GM12872 (cell line): ENCODE measurements around the gene TIMP3.

Experiments
- CTCF ChIP-seq: IDR thresholded peaks from 3 replicates; pipeline ENCODE4 v1.5.1; 2011; ENCODE audit warnings: low read depth, mild to moderate bottlenecking, low read length, moderate library complexity; ENCODE audit not compliant: insufficient read depth

TIMP3 gene

GRCh38 chr22:32804531-32805360 is 3.2 kb downstream of the TIMP3 start:
- TF ChIP-seq CTCF = no peak

DNA sequence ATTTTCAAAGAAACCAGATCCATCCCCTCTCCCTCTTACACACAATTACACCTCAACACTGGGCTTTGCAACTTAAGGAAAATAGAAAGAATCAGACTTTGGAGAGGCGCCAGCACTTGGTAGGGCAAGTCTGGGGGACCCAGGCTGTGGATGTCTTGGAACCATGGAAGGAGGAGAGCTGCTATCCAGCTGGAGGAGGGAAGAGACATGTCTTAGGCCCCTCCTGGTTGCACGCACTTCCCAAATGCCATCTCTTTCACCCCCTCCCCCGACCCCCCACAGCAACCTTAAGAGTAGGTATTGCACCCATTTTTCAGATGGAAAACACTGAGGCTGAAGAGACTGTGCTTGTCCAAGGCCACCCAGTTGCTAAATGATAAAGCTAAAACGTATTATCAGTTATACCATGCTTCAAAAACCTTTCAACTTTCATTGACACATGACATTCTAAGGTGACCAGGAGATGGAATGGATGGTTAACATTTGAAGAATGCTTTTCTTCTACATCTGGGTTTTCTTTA is 3.9 kb downstream of the TIMP3 start:
- no peak for TF ChIP-seq CTCF

DNA sequence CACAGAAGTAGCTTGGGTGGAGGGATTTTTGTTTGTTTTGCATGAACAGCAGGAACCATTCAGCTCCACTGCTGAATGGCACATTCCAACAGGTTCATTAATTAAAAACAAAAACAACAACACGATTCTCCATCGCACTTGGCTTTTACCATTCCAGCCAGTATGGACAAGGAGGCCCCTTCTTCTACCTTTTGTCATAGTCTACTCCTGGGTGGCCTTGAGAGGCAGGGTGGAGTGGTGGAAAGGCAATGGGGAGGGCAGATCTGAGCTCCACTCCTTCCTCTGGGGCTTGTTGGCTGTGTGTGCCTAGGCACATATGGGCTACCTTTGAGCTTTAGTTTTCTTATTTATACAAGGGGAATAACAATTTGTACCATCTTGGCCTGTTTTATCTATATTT is 4.8 kb downstream of the TIMP3 start:
- no peak for TF ChIP-seq CTCF

DNA sequence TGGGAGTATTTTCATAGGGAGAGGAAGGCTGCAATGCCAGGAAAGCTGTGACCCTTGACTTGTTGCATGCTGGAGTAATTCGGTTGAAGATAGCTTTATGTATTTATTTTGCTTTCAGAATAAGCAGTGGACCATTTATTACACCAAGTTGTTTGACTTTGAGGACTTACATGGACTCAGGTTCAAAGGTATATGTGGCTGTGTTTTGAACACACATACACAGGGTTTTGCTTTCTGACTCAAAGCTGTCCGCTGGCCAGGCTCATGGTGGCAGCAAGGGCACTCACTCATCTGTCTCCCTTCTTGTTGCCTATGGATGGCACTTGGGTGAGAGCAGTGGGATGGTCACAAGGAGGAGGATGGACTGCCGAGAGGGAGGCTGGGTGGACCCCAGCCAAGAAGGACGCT is 6.5 kb downstream of the TIMP3 start:
- no peak for TF ChIP-seq CTCF

DNA sequence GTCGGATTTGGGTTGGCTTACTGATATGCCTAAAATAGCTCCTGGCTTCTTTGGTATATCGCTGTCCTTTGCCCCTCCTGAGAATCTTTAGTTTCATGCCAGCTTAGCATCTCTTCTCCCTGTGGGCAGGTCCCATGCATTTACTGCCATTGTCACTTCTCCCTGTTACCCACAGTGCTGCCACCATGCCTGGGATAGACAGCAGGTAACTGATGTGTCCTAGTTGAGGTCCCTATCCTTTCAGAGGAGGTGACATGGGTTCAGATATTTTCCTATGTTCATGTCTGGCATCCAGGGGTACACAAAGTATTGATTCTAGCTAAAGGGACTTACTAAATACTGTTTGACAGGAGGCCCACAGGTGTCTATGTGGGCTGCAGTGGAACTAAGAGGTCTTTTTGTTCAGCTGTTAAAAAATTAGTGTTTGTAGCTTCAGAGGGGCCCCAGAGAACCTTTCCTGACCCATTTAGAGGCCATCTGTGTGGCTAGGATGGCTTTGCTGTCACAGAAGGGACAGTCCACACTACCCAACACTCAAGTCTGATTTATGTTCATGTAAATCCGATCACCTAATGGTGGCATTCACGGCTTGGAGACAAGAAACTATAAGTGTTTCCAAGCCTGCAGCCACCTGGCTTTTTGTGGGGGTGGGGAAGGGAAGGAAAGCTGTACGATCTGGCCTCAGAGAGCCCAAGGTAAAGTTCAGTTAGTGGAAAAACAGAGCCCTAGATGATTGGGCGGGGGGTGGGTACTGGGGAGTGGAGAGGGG is 8.5 kb downstream of the TIMP3 start:
- TF ChIP-seq CTCF = no peak

DNA sequence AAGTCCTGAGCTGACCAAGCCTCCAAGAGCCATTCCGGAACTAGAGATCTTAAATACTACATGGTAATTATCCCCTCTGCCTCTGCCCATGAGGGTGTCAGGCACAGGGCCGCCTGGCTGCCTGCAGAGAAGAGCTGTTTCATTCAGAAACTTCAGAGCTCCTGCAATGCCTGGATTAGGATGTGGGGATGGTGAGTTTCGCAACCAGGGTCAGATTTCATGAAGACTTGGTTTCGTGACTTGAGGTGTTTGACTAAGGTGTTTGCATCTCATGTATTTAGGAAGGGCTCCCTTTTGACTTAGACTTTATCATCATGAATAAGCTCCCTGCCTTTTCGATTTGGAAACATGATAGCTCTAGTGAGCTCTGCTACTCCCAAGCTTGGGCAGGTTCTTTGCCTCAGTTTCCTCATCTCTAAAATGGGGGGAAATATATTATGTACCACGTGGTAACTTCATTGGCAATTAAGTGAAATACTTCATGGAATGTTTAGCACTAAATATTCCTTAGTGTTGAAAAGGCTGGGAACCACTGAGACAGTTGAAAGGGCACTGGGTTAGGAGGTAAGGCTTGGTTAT is 9.1 kb downstream of the TIMP3 start:
- no peak for TF ChIP-seq CTCF

DNA sequence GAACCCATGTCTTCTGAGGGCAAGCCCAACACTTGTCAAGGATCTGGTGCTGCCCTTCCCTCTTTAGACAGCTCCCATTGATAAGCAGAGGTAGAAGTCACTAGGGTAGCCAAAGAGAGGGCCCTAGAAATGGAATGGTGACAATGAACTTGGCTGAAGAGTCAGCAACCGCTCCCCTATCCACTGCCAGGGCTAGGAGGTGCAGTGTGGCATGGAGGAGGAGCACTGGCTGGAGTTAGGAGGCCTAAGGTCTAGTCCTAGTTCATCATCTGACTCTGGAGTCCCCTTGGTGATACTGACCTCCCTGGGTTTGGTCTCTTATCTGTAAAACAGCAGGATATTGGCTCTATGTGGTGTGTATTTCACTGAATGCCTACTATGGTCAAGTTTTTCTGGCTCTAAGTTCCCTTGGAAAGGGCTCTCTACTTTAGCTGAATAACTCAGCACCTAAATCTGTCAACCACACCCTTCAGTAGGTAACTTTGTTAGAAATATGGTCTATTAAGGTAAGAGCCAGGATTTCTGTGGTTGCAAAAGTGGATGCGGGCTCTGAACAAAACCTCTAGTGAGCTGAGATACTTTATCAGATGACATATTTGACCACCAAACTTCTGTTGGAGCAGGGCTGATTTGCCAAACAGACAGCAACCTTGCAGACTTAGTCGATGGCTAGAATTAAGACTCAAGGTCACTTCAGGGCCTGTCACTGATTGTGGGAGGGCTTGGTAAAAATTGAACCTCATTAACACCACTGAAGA is 10.5 kb downstream of the TIMP3 start:
- no peak for TF ChIP-seq CTCF
